GM23338 (cell line): Measurements from ENCODE around the gene CDON. TPM values are rescaled to one million over a fixed set of nuclear protein-coding genes. Genes with fewer than 3 reads are reported as not detected.

Experiments
- ATAC-seq: fragments of 200-7000 bp; cut with Tn5 transposase; 3 replicates; pipeline ENCODE4 v1.9.1; 2020
- DNase-seq: peaks from one replicate; pipeline ENCODE4 v3.0.0-alpha.2; 2015; ENCODE audit warnings: low spot score
- H2AFZ ChIP-seq: fragments of 200-600 bp; sonication (generic); 2 replicates; pipeline ENCODE4 v1.8.0; 2016; ENCODE audit warnings: antibody characterized with exemption, mild to moderate bottlenecking, moderate library complexity
- H3F3A ChIP-seq: fragments of 200-600 bp; sonication (generic); replicated peaks from 2 replicates; pipeline ENCODE4 v1.8.0; 2017; ENCODE audit warnings: antibody characterized with exemption, mixed run types, low read depth
- H3K27ac ChIP-seq: fragments of 200-600 bp; sonication (generic); 2 replicates; pipeline ENCODE4 v1.6.1; 2016; ENCODE audit warnings: low read depth
- H3K27me3 ChIP-seq: fragments of 200-600 bp; sonication (generic); 2 replicates; pipeline ENCODE4 v1.8.0; 2016; ENCODE audit warnings: mild to moderate bottlenecking, mixed run types, moderate library complexity; ENCODE audit not compliant: insufficient read depth
- H3K36me3 ChIP-seq: fragments of 200-600 bp; sonication (generic); 2 replicates; pipeline ENCODE4 v1.8.0; 2016; ENCODE audit warnings: mild to moderate bottlenecking; ENCODE audit not compliant: insufficient read depth
- H3K4me1 ChIP-seq: fragments of 200-600 bp; sonication (generic); 2 replicates; pipeline ENCODE4 v1.8.0; 2016; ENCODE audit warnings: mild to moderate bottlenecking, moderate library complexity; ENCODE audit not compliant: insufficient read depth
- H3K4me2 ChIP-seq: fragments of 200-600 bp; sonication (generic); 2 replicates; pipeline ENCODE4 v1.7.1; 2017; ENCODE audit warnings: mixed run types
- H3K4me3 ChIP-seq: fragments of 200-600 bp; sonication (generic); 2 replicates; pipeline ENCODE4 v1.6.1; 2016; ENCODE audit warnings: mixed run types
- H3K79me2 ChIP-seq: fragments of 200-600 bp; sonication (generic); replicated peaks from 2 replicates; pipeline ENCODE4 v1.8.0; 2017; ENCODE audit warnings: mild to moderate bottlenecking; ENCODE audit not compliant: insufficient read depth
- H3K9me2 ChIP-seq: fragments of 200-600 bp; sonication (generic); 2 replicates; pipeline ENCODE4 v1.8.0; 2017; ENCODE audit not compliant: insufficient read depth
- H4K20me1 ChIP-seq: fragments of 200-600 bp; sonication (generic); replicated peaks from 2 replicates; pipeline ENCODE4 v1.8.0; 2017; ENCODE audit warnings: mild to moderate bottlenecking; ENCODE audit not compliant: insufficient read depth
- H3K27ac Mint-ChIP-seq: 2 replicates; pipeline ENCODE4 v1.8.0; 2020; ENCODE audit warnings: inconsistent platforms, mild to moderate bottlenecking, moderate library complexity, mixed read lengths
- H3K27me3 Mint-ChIP-seq: 3 replicates; pipeline ENCODE4 v1.8.0; 2022; ENCODE audit warnings: low read depth, mild to moderate bottlenecking, moderate library complexity, mixed read lengths, inconsistent platforms; ENCODE audit not compliant: insufficient read depth, poor library complexity
- H3K36me3 Mint-ChIP-seq: 3 replicates; pipeline ENCODE4 v1.8.0; 2021; ENCODE audit warnings: low read depth, mild to moderate bottlenecking, inconsistent platforms, moderate library complexity, mixed read lengths
- H3K4me1 Mint-ChIP-seq: 3 replicates; pipeline ENCODE4 v1.8.0; 2020; ENCODE audit warnings: mild to moderate bottlenecking, inconsistent platforms, mixed read lengths
- H3K4me3 Mint-ChIP-seq: 3 replicates; pipeline ENCODE4 v1.8.0; 2021; ENCODE audit warnings: moderate library complexity, mild to moderate bottlenecking, inconsistent platforms, mixed read lengths
- H3K9me3 Mint-ChIP-seq: 3 replicates; pipeline ENCODE4 v1.8.0; 2020; ENCODE audit warnings: moderate library complexity, mild to moderate bottlenecking, inconsistent platforms, mixed read lengths
- CREB1 ChIP-seq: fragments of 250-450 bp; sonication (Bioruptor Pico); IDR thresholded peaks from 2 replicates; pipeline ENCODE4 v1.5.0; 2020; ENCODE audit warnings: low read depth, mild to moderate bottlenecking, moderate library complexity
- EZH2 ChIP-seq: fragments of 200-600 bp; sonication (generic); IDR thresholded peaks from one replicate; pipeline ENCODE4 v1.8.0; 2017; ENCODE audit warnings: antibody characterized with exemption, mild to moderate bottlenecking, low read depth; ENCODE audit not compliant: unreplicated experiment
- EZH2phosphoT487 ChIP-seq: fragments of 200-600 bp; sonication (generic); IDR thresholded peaks from one replicate; pipeline ENCODE4 v1.8.1; 2018; ENCODE audit warnings: antibody characterized with exemption; ENCODE audit not compliant: unreplicated experiment
- JUNB ChIP-seq: IDR thresholded peaks from one replicate; pipeline ENCODE4 v1.6.1; 2016; ENCODE audit warnings: antibody characterized with exemption; ENCODE audit not compliant: unreplicated experiment
- NANOG ChIP-seq: IDR thresholded peaks from 2 replicates; pipeline ENCODE4 v1.6.1; 2016; ENCODE audit warnings: antibody characterized with exemption, borderline replicate concordance
- POLR2AphosphoS5 ChIP-seq: IDR thresholded peaks from 2 replicates; pipeline ENCODE4 v1.6.1; 2016; ENCODE audit warnings: antibody characterized with exemption, low read depth
- STAT1 ChIP-seq: IDR thresholded peaks from one replicate; pipeline ENCODE4 v1.6.1; 2016; ENCODE audit warnings: antibody characterized with exemption; ENCODE audit not compliant: unreplicated experiment
- ZNF114 ChIP-seq: fragments of 250-450 bp; sonication (Bioruptor Pico); IDR thresholded peaks from 2 replicates; pipeline ENCODE4 v1.5.0; 2020; ENCODE audit warnings: mild to moderate bottlenecking, moderate library complexity
- ZNF331 ChIP-seq: fragments of 250-450 bp; sonication (Bioruptor Pico); IDR thresholded peaks from 2 replicates; pipeline ENCODE4 v1.5.0; 2020; ENCODE audit warnings: low read depth, mild to moderate bottlenecking, moderate library complexity
- polyA plus RNA-seq: library from polyadenylated mRNA; unstranded; fragments of >200 nt; fragmentation: Nextera tagmentation; extraction: Ambion mirVana; gene quantifications from 2 replicates; pipeline ENCODE4 v1.2.1, GENCODE V29; 2016
- total RNA-seq: library from RNA; depleted of rRNA; stranded (reverse); fragments of >200 nt; shearing (Covaris generic); gene quantifications from 2 replicates; pipeline ENCODE4 v1.2.3, GENCODE V29; 2014
- TF ChIP-seq, protein P1 (sequence below), 2 experiments: fragments of 200-600 bp in 1 of 2; sonication (generic) in 1 of 2; conservative IDR thresholded peaks; 2 replicates each; pipeline versions ENCODE4 v1.5.1 to v1.6.1; 2016 to 2017; ENCODE audit warnings: antibody characterized with exemption in 2 of 2, low read depth in 2 of 2, mild to moderate bottlenecking in 2 of 2, moderate library complexity in 1 of 2
- TF ChIP-seq, protein P2 (sequence below): fragments of 250-450 bp; sonication (Bioruptor Pico); IDR thresholded peaks from 2 replicates; pipeline ENCODE4 v1.5.0; 2020; ENCODE audit warnings: mild to moderate bottlenecking, moderate library complexity
- TF ChIP-seq, protein P3 (sequence below): IDR thresholded peaks from 2 replicates; pipeline ENCODE4 v1.6.1; 2016; ENCODE audit warnings: antibody characterized with exemption
- TF ChIP-seq, protein P4 (sequence below): IDR thresholded peaks from one replicate; pipeline ENCODE4 v1.6.1; 2018; ENCODE audit warnings: antibody characterized with exemption; ENCODE audit not compliant: unreplicated experiment

The CDON gene
- total and polyA plus RNA-seq, 2 experiments from 2014 or later: 4.1 to 35.5 TPM

DNA sequence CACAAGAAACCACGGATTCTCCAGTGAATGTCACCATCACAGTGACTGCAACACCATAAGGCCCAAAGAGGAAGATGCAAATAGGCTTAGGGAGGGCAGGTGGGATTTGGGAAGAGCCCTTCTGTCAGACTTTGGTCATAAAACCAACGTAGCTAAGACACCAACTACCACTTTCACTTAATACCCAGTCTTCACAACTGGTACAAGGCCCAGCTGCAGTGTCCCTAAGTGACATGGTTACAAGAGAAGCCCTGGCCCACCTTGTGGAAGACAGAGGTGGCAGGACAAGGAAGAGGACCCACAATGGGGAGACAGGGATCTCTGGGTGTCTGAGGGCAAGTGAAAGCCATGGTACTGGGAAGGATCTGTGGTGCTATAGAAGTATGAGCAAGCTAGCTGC is 106.8 kb downstream of the CDON start:
- no peak overlapping the region for H3K27ac ChIP-seq
- Mint-ChIP-seq H3K36me3 (peaks cover 1% of the 10 kb centered on the region; the same call in 2 of the 3 replicates), H3K4me1 (peaks cover 16% of the 10 kb centered on the region), H3K27me3 (peaks cover 2% of the 10 kb centered on the region), H3K27ac (no peak overlapping the region), H3K9me3 (no peaks in the 10 kb centered on the region; the same call in 2 of the 3 replicates), H3K4me3 (no peak overlapping the region)
- no peaks in the 10 kb centered on the region for H3K9me2 ChIP-seq
- ATAC-seq (no peak), DNase-seq (no peak)
- no peaks in the 10 kb centered on the region for H4K20me1 ChIP-seq
- no peak overlapping the region for H2AFZ ChIP-seq
- peaks cover 8% of the 10 kb centered on the region; the same call in 1 of the 2 replicates for H3K4me1 ChIP-seq
- no peak overlapping the region for H3K4me3 ChIP-seq
- H3F3A ChIP-seq: no peaks in the 10 kb centered on the region
- no peak for TF ChIP-seq ZNF114 (CRISPR knock-in tag)
- no peak for TF ChIP-seq NANOG
- TF ChIP-seq JUNB: no peak
- no peak for TF ChIP-seq CREB1
- TF ChIP-seq POLR2AphosphoS5: no peak
- no peak for TF ChIP-seq STAT1
- no peak for TF ChIP-seq ZNF331 (CRISPR knock-in tag)
- TF ChIP-seq, protein P1, sequence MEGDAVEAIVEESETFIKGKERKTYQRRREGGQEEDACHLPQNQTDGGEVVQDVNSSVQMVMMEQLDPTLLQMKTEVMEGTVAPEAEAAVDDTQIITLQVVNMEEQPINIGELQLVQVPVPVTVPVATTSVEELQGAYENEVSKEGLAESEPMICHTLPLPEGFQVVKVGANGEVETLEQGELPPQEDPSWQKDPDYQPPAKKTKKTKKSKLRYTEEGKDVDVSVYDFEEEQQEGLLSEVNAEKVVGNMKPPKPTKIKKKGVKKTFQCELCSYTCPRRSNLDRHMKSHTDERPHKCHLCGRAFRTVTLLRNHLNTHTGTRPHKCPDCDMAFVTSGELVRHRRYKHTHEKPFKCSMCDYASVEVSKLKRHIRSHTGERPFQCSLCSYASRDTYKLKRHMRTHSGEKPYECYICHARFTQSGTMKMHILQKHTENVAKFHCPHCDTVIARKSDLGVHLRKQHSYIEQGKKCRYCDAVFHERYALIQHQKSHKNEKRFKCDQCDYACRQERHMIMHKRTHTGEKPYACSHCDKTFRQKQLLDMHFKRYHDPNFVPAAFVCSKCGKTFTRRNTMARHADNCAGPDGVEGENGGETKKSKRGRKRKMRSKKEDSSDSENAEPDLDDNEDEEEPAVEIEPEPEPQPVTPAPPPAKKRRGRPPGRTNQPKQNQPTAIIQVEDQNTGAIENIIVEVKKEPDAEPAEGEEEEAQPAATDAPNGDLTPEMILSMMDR (conservative IDR thresholded peaks at IDR 0.05; ENCODE audit: low read depth in 2 of 2): no peak
- TF ChIP-seq, protein P2, sequence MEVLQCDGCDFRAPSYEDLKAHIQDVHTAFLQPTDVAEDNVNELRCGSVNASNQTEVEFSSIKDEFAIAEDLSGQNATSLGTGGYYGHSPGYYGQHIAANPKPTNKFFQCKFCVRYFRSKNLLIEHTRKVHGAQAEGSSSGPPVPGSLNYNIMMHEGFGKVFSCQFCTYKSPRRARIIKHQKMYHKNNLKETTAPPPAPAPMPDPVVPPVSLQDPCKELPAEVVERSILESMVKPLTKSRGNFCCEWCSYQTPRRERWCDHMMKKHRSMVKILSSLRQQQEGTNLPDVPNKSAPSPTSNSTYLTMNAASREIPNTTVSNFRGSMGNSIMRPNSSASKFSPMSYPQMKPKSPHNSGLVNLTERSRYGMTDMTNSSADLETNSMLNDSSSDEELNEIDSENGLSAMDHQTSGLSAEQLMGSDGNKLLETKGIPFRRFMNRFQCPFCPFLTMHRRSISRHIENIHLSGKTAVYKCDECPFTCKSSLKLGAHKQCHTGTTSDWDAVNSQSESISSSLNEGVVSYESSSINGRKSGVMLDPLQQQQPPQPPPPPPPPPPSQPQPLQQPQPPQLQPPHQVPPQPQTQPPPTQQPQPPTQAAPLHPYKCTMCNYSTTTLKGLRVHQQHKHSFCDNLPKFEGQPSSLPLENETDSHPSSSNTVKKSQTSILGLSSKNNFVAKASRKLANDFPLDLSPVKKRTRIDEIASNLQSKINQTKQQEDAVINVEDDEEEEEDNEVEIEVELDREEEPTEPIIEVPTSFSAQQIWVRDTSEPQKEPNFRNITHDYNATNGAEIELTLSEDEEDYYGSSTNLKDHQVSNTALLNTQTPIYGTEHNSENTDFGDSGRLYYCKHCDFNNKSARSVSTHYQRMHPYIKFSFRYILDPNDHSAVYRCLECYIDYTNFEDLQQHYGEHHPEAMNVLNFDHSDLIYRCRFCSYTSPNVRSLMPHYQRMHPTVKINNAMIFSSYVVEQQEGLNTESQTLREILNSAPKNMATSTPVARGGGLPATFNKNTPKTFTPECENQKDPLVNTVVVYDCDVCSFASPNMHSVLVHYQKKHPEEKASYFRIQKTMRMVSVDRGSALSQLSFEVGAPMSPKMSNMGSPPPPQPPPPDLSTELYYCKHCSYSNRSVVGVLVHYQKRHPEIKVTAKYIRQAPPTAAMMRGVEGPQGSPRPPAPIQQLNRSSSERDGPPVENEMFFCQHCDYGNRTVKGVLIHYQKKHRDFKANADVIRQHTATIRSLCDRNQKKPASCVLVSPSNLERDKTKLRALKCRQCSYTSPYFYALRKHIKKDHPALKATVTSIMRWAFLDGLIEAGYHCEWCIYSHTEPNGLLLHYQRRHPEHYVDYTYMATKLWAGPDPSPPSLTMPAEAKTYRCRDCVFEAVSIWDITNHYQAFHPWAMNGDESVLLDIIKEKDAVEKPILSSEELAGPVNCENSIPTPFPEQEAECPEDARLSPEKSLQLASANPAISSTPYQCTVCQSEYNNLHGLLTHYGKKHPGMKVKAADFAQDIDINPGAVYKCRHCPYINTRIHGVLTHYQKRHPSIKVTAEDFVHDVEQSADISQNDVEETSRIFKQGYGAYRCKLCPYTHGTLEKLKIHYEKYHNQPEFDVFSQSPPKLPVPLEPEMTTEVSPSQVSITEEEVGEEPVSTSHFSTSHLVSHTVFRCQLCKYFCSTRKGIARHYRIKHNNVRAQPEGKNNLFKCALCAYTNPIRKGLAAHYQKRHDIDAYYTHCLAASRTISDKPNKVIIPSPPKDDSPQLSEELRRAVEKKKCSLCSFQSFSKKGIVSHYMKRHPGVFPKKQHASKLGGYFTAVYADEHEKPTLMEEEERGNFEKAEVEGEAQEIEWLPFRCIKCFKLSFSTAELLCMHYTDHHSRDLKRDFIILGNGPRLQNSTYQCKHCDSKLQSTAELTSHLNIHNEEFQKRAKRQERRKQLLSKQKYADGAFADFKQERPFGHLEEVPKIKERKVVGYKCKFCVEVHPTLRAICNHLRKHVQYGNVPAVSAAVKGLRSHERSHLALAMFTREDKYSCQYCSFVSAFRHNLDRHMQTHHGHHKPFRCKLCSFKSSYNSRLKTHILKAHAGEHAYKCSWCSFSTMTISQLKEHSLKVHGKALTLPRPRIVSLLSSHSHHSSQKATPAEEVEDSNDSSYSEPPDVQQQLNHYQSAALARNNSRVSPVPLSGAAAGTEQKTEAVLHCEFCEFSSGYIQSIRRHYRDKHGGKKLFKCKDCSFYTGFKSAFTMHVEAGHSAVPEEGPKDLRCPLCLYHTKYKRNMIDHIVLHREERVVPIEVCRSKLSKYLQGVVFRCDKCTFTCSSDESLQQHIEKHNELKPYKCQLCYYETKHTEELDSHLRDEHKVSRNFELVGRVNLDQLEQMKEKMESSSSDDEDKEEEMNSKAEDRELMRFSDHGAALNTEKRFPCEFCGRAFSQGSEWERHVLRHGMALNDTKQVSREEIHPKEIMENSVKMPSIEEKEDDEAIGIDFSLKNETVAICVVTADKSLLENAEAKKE (CRISPR knock-in tag): no peak
- TF ChIP-seq, protein P3, sequence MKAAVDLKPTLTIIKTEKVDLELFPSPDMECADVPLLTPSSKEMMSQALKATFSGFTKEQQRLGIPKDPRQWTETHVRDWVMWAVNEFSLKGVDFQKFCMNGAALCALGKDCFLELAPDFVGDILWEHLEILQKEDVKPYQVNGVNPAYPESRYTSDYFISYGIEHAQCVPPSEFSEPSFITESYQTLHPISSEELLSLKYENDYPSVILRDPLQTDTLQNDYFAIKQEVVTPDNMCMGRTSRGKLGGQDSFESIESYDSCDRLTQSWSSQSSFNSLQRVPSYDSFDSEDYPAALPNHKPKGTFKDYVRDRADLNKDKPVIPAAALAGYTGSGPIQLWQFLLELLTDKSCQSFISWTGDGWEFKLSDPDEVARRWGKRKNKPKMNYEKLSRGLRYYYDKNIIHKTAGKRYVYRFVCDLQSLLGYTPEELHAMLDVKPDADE: no peak
- TF ChIP-seq EZH2: no peak
- TF ChIP-seq, protein P4, sequence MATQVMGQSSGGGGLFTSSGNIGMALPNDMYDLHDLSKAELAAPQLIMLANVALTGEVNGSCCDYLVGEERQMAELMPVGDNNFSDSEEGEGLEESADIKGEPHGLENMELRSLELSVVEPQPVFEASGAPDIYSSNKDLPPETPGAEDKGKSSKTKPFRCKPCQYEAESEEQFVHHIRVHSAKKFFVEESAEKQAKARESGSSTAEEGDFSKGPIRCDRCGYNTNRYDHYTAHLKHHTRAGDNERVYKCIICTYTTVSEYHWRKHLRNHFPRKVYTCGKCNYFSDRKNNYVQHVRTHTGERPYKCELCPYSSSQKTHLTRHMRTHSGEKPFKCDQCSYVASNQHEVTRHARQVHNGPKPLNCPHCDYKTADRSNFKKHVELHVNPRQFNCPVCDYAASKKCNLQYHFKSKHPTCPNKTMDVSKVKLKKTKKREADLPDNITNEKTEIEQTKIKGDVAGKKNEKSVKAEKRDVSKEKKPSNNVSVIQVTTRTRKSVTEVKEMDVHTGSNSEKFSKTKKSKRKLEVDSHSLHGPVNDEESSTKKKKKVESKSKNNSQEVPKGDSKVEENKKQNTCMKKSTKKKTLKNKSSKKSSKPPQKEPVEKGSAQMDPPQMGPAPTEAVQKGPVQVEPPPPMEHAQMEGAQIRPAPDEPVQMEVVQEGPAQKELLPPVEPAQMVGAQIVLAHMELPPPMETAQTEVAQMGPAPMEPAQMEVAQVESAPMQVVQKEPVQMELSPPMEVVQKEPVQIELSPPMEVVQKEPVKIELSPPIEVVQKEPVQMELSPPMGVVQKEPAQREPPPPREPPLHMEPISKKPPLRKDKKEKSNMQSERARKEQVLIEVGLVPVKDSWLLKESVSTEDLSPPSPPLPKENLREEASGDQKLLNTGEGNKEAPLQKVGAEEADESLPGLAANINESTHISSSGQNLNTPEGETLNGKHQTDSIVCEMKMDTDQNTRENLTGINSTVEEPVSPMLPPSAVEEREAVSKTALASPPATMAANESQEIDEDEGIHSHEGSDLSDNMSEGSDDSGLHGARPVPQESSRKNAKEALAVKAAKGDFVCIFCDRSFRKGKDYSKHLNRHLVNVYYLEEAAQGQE: no peak
- no peak for TF ChIP-seq EZH2phosphoT487
- no peaks in the 10 kb centered on the region for H3K27me3 ChIP-seq
- peaks cover 5% of the 10 kb centered on the region; the same call in 1 of the 2 replicates for H3K36me3 ChIP-seq
- H3K79me2 ChIP-seq: no peaks in the 10 kb centered on the region
- no peak overlapping the region for H3K4me2 ChIP-seq
